PC-9 (cell line): Measurements from ENCODE around the gene SLC2A9. TPM values are rescaled to one million over a fixed set of nuclear protein-coding genes. Genes with fewer than 3 reads are reported as not detected.

ENCODE experiments used
- BruUV-seq: library from RNA; stranded (reverse); fragments of 400-500 nt; replicated peaks from 2 replicates; lab custom pipeline; 2021; lab: Mats Ljungman, UMichigan
- CTCF ChIA-PET: fragments of 300-600 bp; sonication (Branson Sonifier 250); formaldehyde crosslinking; loops from one replicate; lab custom pipeline; 2022; ENCODE audit warnings: antibody characterized with exemption; lab: Charles Lee
- POLR2A ChIA-PET: fragments of 300-600 bp; sonication (Branson Sonifier 250); formaldehyde crosslinking; loops from one replicate; lab custom pipeline; 2022; ENCODE audit warnings: antibody characterized with exemption; ENCODE audit not compliant: unreplicated experiment; lab: Charles Lee
- DNase-seq, 2 experiments: peaks; one replicate each; pipeline versions ENCODE4 v3.0.0 to v3.0.0-alpha.2; 2015 to 2022; ENCODE audit warnings: mixed read lengths in 1 of 2
- H2AFZ ChIP-seq: fragments of 200-600 bp; sonication (generic); 2 replicates; pipeline ENCODE4 v1.8.1; 2017; ENCODE audit warnings: antibody characterized with exemption
- H3F3A ChIP-seq: fragments of 200-600 bp; sonication (generic); 2 replicates; pipeline ENCODE4 v1.8.1; 2017; ENCODE audit warnings: antibody characterized with exemption, mild to moderate bottlenecking, low read depth; ENCODE audit not compliant: insufficient read depth
- H3K27ac ChIP-seq: fragments of 200-600 bp; sonication (generic); 2 replicates; pipeline ENCODE4 v1.6.1; 2016; ENCODE audit warnings: mixed run types
- H3K27me3 ChIP-seq: fragments of 200-600 bp; sonication (generic); 2 replicates; pipeline ENCODE4 v1.6.1; 2016; ENCODE audit warnings: low read depth, mixed run types; ENCODE audit not compliant: insufficient read depth
- H3K36me3 ChIP-seq: fragments of 200-600 bp; sonication (generic); 2 replicates; pipeline ENCODE4 v1.6.1; 2016; ENCODE audit warnings: low read depth, mixed run types
- H3K4me1 ChIP-seq: fragments of 200-600 bp; sonication (generic); replicated peaks from 2 replicates; pipeline ENCODE4 v1.6.1; 2016; ENCODE audit warnings: mixed run types; ENCODE audit not compliant: insufficient read depth
- H3K4me2 ChIP-seq: fragments of 200-600 bp; sonication (generic); 2 replicates; pipeline ENCODE4 v1.6.1; 2017; ENCODE audit warnings: mixed run types
- H3K4me3 ChIP-seq: fragments of 200-600 bp; sonication (generic); 2 replicates; pipeline ENCODE4 v1.6.1; 2016; ENCODE audit warnings: mixed run types
- H3K79me2 ChIP-seq: fragments of 200-600 bp; sonication (generic); 2 replicates; pipeline ENCODE4 v1.6.1; 2017; ENCODE audit warnings: low read depth, mixed run types
- H3K9me2 ChIP-seq: fragments of 200-600 bp; sonication (generic); 2 replicates; pipeline ENCODE4 v1.8.1; 2017; ENCODE audit warnings: mild to moderate bottlenecking; ENCODE audit not compliant: insufficient read depth
- H3K9me3 ChIP-seq: fragments of 200-600 bp; sonication (generic); 2 replicates; pipeline ENCODE4 v1.8.1; 2016; ENCODE audit warnings: low read depth; ENCODE audit not compliant: insufficient read depth
- H4K20me1 ChIP-seq: fragments of 200-600 bp; sonication (generic); 2 replicates; pipeline ENCODE4 v1.8.1; 2017; ENCODE audit not compliant: insufficient read depth
- EZH2 ChIP-seq: fragments of 200-600 bp; sonication (generic); IDR thresholded peaks from 2 replicates; pipeline ENCODE4 v1.8.0; 2017; ENCODE audit warnings: antibody characterized with exemption, low read depth
- intact Hi-C: fragments of 100-400 bp; cut with micrococcal nuclease; formaldehyde crosslinking; loops from one replicate; pipeline ENCODE4 v1.10.0; 2022; ENCODE audit not compliant: unreplicated experiment
- total RNA-seq: library from RNA; stranded (reverse); gene quantifications from 2 replicates; pipeline ENCODE4 v1.2.3, GENCODE V29; 2021
- TF ChIP-seq, protein P1 (sequence below): fragments of 200-600 bp; sonication (generic); conservative IDR thresholded peaks from 2 replicates; pipeline ENCODE4 v1.6.1; 2017; ENCODE audit warnings: mixed run types, antibody characterized with exemption, mild to moderate bottlenecking, moderate library complexity

SLC2A9 gene
- total RNA-seq, 1 experiment from 2014 or later = 0.28 TPM

DNA sequence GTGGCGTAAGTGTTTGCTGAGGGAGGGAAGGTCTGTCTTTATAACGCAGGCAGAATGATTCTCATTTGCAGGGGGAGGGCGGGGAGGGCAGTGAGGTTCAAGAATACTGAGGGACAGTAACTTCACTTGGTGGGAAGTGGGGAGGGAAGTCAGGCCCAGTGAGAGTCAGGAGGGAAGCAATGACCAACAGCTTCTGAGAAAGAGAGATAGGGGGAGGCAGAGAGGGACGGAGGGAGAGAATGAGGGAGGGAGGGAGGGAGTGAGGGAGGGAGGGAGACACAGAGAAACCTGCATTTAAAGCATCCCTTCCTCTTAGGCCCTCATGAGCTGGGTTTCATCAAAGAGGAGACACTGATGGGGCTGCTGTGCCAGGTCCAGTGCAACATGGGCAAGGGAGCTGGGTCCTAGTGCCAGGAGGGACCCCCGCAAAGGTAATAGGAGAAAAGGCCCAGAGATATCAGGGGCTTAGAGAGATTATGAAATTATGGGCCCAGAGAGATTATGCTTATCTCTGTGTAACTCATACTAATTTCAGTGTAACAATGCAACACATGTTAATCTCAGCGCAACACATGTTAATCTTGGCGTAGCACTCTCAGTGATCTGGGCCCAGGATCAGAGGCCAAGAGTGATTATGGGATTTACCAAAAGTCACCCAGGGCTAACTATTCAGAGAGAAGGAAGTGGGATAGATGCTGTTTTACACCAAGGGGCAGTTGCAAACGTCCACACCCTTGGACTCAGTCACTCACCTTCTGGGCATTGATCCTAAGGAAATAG, 127.8 kb downstream of the SLC2A9 start:
- Histone ChIP-seq H3K9me3 (no peaks in the 10 kb centered on the region), H3K27me3 (peaks cover 60% of the 10 kb centered on the region), H3K9me2 (no peaks in the 10 kb centered on the region), H3K4me3 (no peak overlapping the region), H4K20me1 (no peaks in the 10 kb centered on the region), H3K27ac (no peak overlapping the region), H3K36me3 (no peaks in the 10 kb centered on the region), H2AFZ (no peak overlapping the region), H3K4me1 (no peaks in the 10 kb centered on the region), H3K4me2 (no peak overlapping the region), H3F3A (no peaks in the 10 kb centered on the region), H3K79me2 (no peaks in the 10 kb centered on the region)
- BruUV-seq = no TSS peak
- ChIA-PET POLR2A (no interaction called here), CTCF (no interaction called here)
- intact Hi-C loops = no loop called here
- no peak for TF ChIP-seq EZH2
- TF ChIP-seq, protein P1, sequence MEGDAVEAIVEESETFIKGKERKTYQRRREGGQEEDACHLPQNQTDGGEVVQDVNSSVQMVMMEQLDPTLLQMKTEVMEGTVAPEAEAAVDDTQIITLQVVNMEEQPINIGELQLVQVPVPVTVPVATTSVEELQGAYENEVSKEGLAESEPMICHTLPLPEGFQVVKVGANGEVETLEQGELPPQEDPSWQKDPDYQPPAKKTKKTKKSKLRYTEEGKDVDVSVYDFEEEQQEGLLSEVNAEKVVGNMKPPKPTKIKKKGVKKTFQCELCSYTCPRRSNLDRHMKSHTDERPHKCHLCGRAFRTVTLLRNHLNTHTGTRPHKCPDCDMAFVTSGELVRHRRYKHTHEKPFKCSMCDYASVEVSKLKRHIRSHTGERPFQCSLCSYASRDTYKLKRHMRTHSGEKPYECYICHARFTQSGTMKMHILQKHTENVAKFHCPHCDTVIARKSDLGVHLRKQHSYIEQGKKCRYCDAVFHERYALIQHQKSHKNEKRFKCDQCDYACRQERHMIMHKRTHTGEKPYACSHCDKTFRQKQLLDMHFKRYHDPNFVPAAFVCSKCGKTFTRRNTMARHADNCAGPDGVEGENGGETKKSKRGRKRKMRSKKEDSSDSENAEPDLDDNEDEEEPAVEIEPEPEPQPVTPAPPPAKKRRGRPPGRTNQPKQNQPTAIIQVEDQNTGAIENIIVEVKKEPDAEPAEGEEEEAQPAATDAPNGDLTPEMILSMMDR = no peak
- no peak for DNase-seq

DNA sequence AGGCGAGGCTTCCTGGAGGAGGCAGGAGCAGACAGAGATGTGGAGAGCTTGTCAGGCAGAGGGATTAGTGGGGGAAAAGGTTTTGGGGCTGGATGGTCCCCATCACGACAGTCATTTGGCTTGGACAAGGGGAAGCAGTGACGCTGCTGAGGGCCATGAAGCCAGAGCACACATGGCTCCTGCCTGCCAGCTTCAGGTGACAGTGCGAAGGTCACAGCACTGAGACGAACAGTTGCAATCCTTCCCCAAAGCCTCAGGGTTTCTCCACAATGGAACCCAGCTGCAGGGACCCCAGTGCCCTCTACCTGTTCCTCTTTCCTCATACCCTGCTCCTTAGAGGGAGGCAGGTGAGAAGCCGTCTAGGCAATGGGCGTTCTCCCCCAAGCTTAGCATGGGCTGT, 129.6 kb downstream of the SLC2A9 start:
- H4K20me1 ChIP-seq = no peaks in the 10 kb centered on the region
- no peak overlapping the region for H3K4me3 ChIP-seq
- no peak for DNase-seq
- H3F3A ChIP-seq = no peaks in the 10 kb centered on the region
- intact Hi-C loops = no loop called here
- peaks cover 56% of the 10 kb centered on the region for H3K27me3 ChIP-seq
- no peak for TF ChIP-seq EZH2
- TF ChIP-seq, protein P1 = no peak
- no peak overlapping the region for H2AFZ ChIP-seq
- no peaks in the 10 kb centered on the region for H3K4me1 ChIP-seq
- H3K9me2 ChIP-seq = no peaks in the 10 kb centered on the region
- no TSS peak for BruUV-seq
- ChIA-PET POLR2A (no interaction called here), CTCF (no interaction called here)
- H3K9me3 ChIP-seq = no peaks in the 10 kb centered on the region
- H3K79me2 ChIP-seq = no peaks in the 10 kb centered on the region
- H3K36me3 ChIP-seq = no peaks in the 10 kb centered on the region
- no peak overlapping the region for H3K4me2 ChIP-seq
- no peak overlapping the region for H3K27ac ChIP-seq

DNA sequence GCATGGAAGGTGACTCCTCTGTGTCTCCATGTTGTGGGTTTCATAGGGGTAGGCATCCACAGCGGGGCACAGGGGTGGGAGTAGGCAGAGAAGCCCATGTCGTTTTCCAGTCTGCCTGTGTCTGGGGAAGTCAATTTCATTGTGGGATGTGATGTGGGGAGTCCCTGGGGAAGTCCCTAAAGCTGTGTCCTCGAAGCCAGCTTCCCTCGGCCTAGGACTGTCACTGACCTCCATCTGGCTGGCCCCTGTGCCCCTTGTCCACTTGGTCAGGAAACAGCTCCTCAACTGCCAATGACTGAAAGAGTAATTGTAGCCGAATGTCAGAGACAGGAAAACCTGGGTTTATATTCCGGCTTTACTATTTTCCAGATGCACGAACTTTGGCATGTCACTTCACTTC, 130.2 kb downstream of the SLC2A9 start:
- Histone ChIP-seq H4K20me1 (no peaks in the 10 kb centered on the region), H3K27me3 (peaks cover 50% of the 10 kb centered on the region), H3K9me2 (no peaks in the 10 kb centered on the region), H2AFZ (no peak overlapping the region), H3K4me1 (no peaks in the 10 kb centered on the region), H3K36me3 (no peaks in the 10 kb centered on the region), H3F3A (no peaks in the 10 kb centered on the region), H3K4me3 (no peak overlapping the region), H3K9me3 (no peaks in the 10 kb centered on the region), H3K79me2 (no peaks in the 10 kb centered on the region), H3K4me2 (no peak overlapping the region), H3K27ac (no peak overlapping the region)
- intact Hi-C loops = no loop called here
- TF ChIP-seq, protein P1 = no peak
- no peak for TF ChIP-seq EZH2
- ChIA-PET POLR2A (no interaction called here), CTCF (no interaction called here)
- BruUV-seq = no TSS peak
- no peak for DNase-seq
